BLaER1 treated with 17β-estradiol and CSF1 and Interleukin-3, amounts not matched to agents 10 nM and 100 nM (cell line): Measurements from ENCODE around the gene ATIC.

Experiments used
- H3K27ac ChIP-seq, 11 experiments: shearing (Covaris generic); formaldehyde crosslinking; 2 replicates each; pipeline ENCODE4 v1.8.1; 2022
- H3K27me3 ChIP-seq, 11 experiments: shearing (Covaris generic); formaldehyde crosslinking; 2 replicates each; pipeline ENCODE4 v1.8.1; 2022
- H3K36me3 ChIP-seq, 11 experiments: shearing (Covaris generic); formaldehyde crosslinking; 2 replicates each; pipeline ENCODE4 v1.8.1; 2022
- H3K4me1 ChIP-seq, 10 experiments: shearing (Covaris generic); formaldehyde crosslinking; 2 replicates each; pipeline ENCODE4 v1.8.1; 2022
- H3K4me2 ChIP-seq, 11 experiments: shearing (Covaris generic); formaldehyde crosslinking; 2 replicates each; pipeline ENCODE4 v1.8.1; 2022
- H3K4me3 ChIP-seq, 10 experiments: shearing (Covaris generic); formaldehyde crosslinking; 2 replicates each; pipeline ENCODE4 v1.8.1; 2022
- H3K9ac ChIP-seq, 11 experiments: shearing (Covaris generic); formaldehyde crosslinking; 2 replicates each; pipeline ENCODE4 v1.8.1; 2022
- H3K9me3 ChIP-seq, 11 experiments: shearing (Covaris generic); formaldehyde crosslinking; replicated peaks in 1 of 11; 2 replicates each; pipeline ENCODE4 v1.8.1; 2022
- H4K20me1 ChIP-seq, 11 experiments: shearing (Covaris generic); formaldehyde crosslinking; 2 replicates each; pipeline ENCODE4 v1.8.1; 2022
- Cebpa-rat ChIP-seq, 11 experiments: shearing (Covaris generic); IDR thresholded peaks; 2 replicates each; pipeline ENCODE4 v1.8.1; 2022

ATIC gene

DNA sequence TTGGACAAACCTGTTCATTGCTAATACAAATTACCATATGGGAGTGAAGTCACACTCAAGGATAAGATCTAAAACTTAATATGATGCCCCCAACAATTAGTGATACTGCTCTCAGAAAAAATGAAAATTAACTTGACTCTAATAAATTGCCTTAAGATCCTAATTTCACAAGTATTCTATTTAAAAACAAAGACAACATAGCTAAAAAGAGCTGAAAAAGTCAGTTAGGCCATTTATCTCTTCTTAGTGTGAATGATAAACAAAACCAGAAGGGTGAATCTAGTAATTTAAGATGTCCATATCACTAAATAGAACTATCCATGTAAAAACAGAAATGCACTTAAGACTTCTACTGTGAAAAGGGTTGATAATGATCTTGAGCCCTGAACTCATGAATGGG lies 70.6 kb downstream of the ATIC start:
- Histone ChIP-seq H3K9ac (no peak overlapping the region), H3K4me1 (no peaks in the 10 kb centered on the region), H3K36me3 (peaks cover 0 to 100% (median 4%) of the 10 kb centered on the region in 11 experiments; a peak in 11 of 22 replicates), H3K27ac (no peak overlapping the region), H3K9me3 (no peaks in the 10 kb centered on the region), H3K4me3 (no peak overlapping the region), H4K20me1 (peaks cover 0 to 81% (median 0%) of the 10 kb centered on the region in 11 experiments; a peak in 6 of 22 replicates), H3K4me2 (no peak overlapping the region), H3K27me3 (no peaks in the 10 kb centered on the region)
- no peak for TF ChIP-seq Cebpa-rat (IDR thresholded peaks at IDR 0.05)

DNA sequence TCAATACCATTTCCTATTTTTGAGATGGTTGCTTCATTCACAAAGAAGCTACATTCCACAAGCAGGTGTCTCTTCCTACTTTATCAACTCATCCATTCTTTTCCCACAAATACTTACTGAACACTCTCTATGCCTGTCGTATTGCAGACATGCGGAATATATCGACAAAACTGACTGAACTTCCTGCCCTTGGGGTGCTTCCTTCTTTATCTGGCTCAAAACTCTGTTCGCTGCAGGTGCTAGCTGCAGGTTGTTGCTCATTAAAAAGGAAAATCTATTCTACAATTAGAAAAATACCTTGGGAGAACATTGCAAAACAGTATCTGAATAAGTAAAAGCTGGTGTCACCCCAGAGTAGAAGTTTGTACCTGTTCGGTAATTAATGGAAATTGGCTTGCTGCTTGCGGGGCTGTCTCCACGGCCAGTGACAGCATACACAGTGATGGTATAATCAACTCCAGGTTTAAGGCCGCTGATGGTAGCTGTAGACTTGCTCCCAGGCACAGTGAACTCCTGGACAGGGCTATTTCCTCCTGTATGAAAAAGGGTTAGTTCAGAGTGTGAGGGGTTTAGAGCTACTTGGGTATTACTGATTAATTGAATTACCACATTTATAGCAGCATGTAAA lies 71.9 kb downstream of the ATIC start:
- Histone ChIP-seq H3K27me3 (no peaks in the 10 kb centered on the region), H3K9me3 (no peaks in the 10 kb centered on the region), H4K20me1 (peaks cover 0 to 79% (median 0%) of the 10 kb centered on the region in 11 experiments; a peak in 6 of 22 replicates), H3K4me1 (no peaks in the 10 kb centered on the region), H3K27ac (no peak overlapping the region), H3K4me3 (no peak overlapping the region), H3K4me2 (no peak overlapping the region), H3K9ac (no peak overlapping the region), H3K36me3 (peaks cover 0 to 100% (median 0%) of the 10 kb centered on the region in 11 experiments; a peak in 11 of 22 replicates)
- TF ChIP-seq Cebpa-rat (IDR thresholded peaks at IDR 0.05), result no peak

DNA sequence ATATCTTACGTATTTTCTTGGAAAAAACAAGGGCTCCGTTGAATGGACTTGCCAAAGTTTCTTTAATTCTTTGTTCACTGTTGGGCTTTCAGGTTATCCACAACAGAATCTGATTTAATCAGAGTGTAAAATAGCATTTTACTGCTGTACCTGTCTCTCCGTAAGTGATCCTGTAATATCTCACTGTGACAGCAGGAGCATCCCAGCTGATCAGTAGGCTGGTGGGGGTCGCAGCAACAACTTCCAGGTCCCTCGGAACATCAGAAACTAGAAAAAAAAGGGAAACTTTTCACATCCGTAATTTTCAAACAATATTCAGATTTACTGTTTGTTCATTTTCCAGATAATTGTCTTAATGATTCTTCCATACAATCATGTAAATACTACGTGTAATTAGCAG lies 72.9 kb downstream of the ATIC start:
- Histone ChIP-seq H3K27ac (no peak overlapping the region), H3K4me3 (no peak overlapping the region), H3K4me2 (no peak overlapping the region), H3K9ac (no peak overlapping the region), H4K20me1 (peaks cover 0 to 79% (median 0%) of the 10 kb centered on the region in 11 experiments; a peak in 6 of 22 replicates), H3K36me3 (peaks cover 0 to 100% (median 0%) of the 10 kb centered on the region in 11 experiments; a peak in 11 of 22 replicates), H3K27me3 (no peaks in the 10 kb centered on the region), H3K9me3 (no peaks in the 10 kb centered on the region), H3K4me1 (no peaks in the 10 kb centered on the region)
- TF ChIP-seq Cebpa-rat (IDR thresholded peaks at IDR 0.05), result no peak

DNA sequence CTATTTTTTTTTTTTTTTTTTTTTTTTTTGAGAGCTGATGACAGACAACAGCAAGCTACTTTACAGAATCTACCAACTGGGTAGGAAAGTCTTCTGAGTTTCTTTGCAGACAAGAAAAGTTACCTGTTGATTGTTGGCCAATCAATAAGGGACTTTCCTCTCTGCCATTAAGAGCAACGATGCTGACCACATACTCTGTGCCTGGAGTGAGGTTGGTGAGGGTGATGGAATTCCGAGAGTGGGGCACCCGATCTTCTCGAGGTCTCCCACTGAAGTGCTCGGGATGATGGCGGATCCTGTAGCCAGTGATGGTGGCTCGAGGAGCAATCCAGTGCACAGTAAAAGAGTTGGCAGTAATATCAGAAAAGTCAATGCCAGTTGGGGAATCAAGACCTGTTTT lies 74.7 kb downstream of the ATIC start:
- Histone ChIP-seq H3K36me3 (peaks cover 0 to 100% (median 0%) of the 10 kb centered on the region in 11 experiments; a peak in 11 of 22 replicates), H4K20me1 (peaks cover 0 to 76% (median 0%) of the 10 kb centered on the region in 11 experiments; a peak in 6 of 22 replicates), H3K9ac (no peak overlapping the region), H3K27me3 (no peaks in the 10 kb centered on the region), H3K4me2 (no peak overlapping the region), H3K9me3 (no peaks in the 10 kb centered on the region), H3K4me1 (no peaks in the 10 kb centered on the region), H3K4me3 (no peak overlapping the region), H3K27ac (no peak overlapping the region)
- TF ChIP-seq Cebpa-rat (IDR thresholded peaks at IDR 0.05), result no peak

DNA sequence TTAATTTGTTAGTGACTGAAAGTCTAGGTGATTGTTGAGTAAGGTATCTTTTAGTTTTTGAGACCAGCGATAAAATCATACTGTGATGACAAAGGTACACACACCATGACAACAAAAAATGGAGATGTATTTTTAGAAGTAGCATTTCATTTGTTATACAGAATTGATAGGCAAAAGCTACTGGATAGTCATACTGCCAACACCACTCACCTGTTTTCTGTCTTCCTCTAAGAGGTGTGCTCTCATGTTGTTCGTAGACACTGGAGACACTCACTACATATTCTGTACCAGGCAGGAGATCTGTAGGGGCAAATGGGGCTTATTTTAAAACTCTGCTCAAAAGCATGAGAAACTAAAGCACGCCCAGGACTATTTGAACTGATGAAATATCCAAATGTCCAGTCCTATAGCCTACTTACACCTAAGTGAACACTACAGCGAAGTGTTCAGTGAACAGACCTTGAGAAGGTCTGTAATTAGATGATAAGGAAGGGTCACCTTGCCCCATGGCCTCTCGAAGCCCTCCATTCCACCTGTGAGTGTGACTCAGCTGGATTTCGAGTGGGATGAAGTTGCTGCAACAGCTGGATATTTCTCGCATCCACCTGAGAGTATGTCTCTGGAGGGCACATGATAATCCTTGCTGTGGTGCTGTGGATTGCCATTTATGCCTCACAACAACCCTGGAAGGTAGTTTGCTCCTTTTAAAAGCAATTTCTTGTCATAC lies 76.3 kb downstream of the ATIC start:
- Histone ChIP-seq H3K4me2 (no peak overlapping the region), H3K27me3 (no peaks in the 10 kb centered on the region)

GRCh38 chr2:215390550-215390913 lies 78.7 kb downstream of the ATIC start:
- Histone ChIP-seq H3K9ac (no peak overlapping the region), H3K36me3 (peaks cover 0 to 100% (median 0%) of the 10 kb centered on the region in 11 experiments; a peak in 10 of 22 replicates), H3K9me3 (no peaks in the 10 kb centered on the region), H3K27ac (no peak overlapping the region), H4K20me1 (peaks cover 0 to 83% (median 0%) of the 10 kb centered on the region in 11 experiments; a peak in 6 of 22 replicates), H3K4me2 (no peak overlapping the region), H3K4me3 (no peak overlapping the region), H3K27me3 (no peaks in the 10 kb centered on the region), H3K4me1 (no peaks in the 10 kb centered on the region)
- no peak for TF ChIP-seq Cebpa-rat (IDR thresholded peaks at IDR 0.05)

More for the DNA sequence above, 76.3 kb downstream of the ATIC start:
- no peaks in the 10 kb centered on the region for H3K4me1 ChIP-seq
- no peak for TF ChIP-seq Cebpa-rat (IDR thresholded peaks at IDR 0.05)
- H3K4me3 ChIP-seq, result no peak overlapping the region
- H3K9me3 ChIP-seq, result no peaks in the 10 kb centered on the region
- no peak overlapping the region for H3K9ac ChIP-seq
- H4K20me1 ChIP-seq, result peaks cover 0 to 77% (median 0%) of the 10 kb centered on the region in 11 experiments; a peak in 6 of 22 replicates
- no peak overlapping the region for H3K27ac ChIP-seq
- H3K36me3 ChIP-seq, result peaks cover 0 to 100% (median 0%) of the 10 kb centered on the region in 11 experiments; a peak in 10 of 22 replicates

DNA sequence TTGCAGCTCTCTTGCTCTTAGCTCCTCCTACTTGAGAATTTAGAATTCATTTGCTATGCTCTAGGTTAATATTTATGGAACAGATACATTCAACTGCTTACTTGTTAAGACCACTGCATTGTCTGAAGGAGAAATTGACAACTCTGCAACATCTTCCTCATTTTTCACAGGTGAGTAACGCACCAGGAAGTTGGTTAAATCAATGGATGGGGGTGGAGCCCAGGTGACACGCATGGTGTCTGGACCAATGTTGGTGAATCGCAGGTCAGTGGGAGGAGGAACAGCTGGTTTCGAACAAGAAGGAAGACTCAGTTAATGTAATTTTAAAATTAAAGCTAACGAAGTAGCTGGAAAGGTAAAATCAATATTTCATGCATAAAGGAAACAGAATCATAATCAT lies 79.7 kb downstream of the ATIC start:
- Histone ChIP-seq H3K4me1 (peaks cover 0 to 3% (median 0%) of the 10 kb centered on the region in 10 experiments; a peak in 5 of 20 replicates), H3K36me3 (peaks cover 0 to 100% (median 0%) of the 10 kb centered on the region in 11 experiments; a peak in 10 of 22 replicates), H3K9ac (no peak overlapping the region), H4K20me1 (peaks cover 0 to 78% (median 0%) of the 10 kb centered on the region in 11 experiments; a peak in 6 of 22 replicates), H3K4me3 (no peak overlapping the region), H3K4me2 (no peak overlapping the region), H3K27me3 (no peaks in the 10 kb centered on the region), H3K27ac (no peak overlapping the region), H3K9me3 (no peaks in the 10 kb centered on the region)
- TF ChIP-seq Cebpa-rat (IDR thresholded peaks at IDR 0.05), result no peak

DNA sequence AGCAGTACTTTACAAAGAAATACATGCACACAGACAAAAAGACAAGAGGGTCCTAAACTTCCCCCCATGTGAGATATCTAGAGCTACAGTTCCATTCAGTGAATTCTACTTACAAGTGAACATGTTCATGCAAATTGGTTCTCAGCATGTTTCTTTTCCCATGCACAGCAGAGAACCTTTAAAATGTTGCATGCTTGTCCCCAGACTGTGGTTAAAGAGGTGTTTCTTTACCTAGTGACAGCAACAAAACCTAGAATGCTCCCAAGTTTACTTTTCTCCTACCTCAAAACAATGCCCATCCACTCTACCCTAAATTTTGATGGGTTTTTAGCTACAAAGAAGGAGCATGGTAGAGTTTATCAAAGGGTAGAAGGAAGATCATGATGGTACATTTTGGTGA lies 80.3 kb downstream of the ATIC start:
- Histone ChIP-seq H3K27me3 (no peaks in the 10 kb centered on the region), H3K27ac (no peak overlapping the region), H4K20me1 (peaks cover 0 to 79% (median 0%) of the 10 kb centered on the region in 11 experiments; a peak in 6 of 22 replicates), H3K9ac (no peak overlapping the region), H3K36me3 (peaks cover 0 to 100% (median 0%) of the 10 kb centered on the region in 11 experiments; a peak in 10 of 22 replicates), H3K9me3 (no peaks in the 10 kb centered on the region), H3K4me3 (no peak overlapping the region), H3K4me1 (peaks cover 0 to 8% (median 2%) of the 10 kb centered on the region in 10 experiments; a peak in 9 of 20 replicates), H3K4me2 (no peak overlapping the region)
- TF ChIP-seq Cebpa-rat (IDR thresholded peaks at IDR 0.05), result no peak

GRCh38 chr2:215392687-215393270 lies 80.9 kb downstream of the ATIC start:
- no peak overlapping the region for H3K27ac ChIP-seq

More at GRCh38 chr2:215392687-215393270, 80.9 kb downstream of the ATIC start:
- H4K20me1 ChIP-seq, result peaks cover 0 to 82% (median 0%) of the 10 kb centered on the region in 11 experiments; a peak in 6 of 22 replicates
- peaks cover 0 to 100% (median 0%) of the 10 kb centered on the region in 11 experiments; a peak in 10 of 22 replicates for H3K36me3 ChIP-seq
- H3K27me3 ChIP-seq, result no peaks in the 10 kb centered on the region
- H3K4me2 ChIP-seq, result no peak overlapping the region
- no peak for TF ChIP-seq Cebpa-rat (IDR thresholded peaks at IDR 0.05)
- no peaks in the 10 kb centered on the region for H3K9me3 ChIP-seq
- H3K9ac ChIP-seq, result no peak overlapping the region
- peaks cover 0 to 14% (median 2%) of the 10 kb centered on the region in 10 experiments; a peak in 9 of 20 replicates for H3K4me1 ChIP-seq
- H3K4me3 ChIP-seq, result no peak overlapping the region
